EH (cell line): ENCODE measurements around the gene ZPR1.
"Not testable (repeated sequence)": the region's sequence is repeated elsewhere in the genome, so short reads cannot be mapped to it uniquely, and the experiment has no call there.

ENCODE experiments used
- DNase-seq: peaks from one replicate; pipeline ENCODE4 v3.0.0-alpha.2; 2015; ENCODE audit warnings: low read depth

ZPR1 gene

DNA sequence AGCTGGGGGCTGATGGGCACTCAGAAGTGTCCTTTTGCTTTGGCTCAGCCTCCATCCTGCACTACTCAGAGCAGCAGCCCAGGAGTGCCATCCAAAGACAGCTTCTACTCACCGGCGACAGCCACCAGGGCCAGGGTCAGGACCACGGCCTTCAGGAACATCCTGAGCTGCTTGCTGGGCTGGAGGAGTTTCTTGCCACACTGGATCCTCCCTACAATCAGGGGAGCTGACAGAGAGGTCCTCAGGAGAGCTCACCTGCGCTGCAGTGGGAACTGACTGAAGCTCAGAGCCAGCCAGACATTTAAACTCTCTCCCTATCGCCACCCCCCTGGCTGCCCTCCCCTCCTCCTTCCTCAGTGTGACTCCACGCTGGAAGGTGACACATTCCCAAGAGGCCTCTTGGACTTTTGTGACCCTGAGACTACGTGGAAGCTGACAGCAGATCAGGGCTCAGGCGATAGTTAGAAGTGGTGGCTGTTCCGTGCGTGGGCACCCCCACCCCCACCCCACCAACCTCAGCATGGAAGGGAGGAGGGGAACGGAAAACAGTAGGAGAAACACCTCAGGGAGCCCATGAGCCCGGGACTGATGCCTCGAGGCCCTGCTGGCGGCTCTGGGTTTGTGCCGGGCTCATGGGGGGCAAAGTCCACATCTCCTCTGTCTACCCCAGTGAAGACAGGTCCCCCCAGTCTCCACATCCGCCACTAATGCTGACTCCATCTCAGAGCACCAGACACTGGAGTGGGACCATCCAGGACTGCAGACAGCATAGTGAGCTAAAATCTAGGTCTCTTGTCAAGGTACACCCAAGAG is 35.4 kb upstream of the ZPR1 start, which contains the start of gene APOA4:
Gene APOA4, minus strand, starts transcription at position 274 of the 813 bp plus-strand sequence. Its CDS starts 113 bp downstream, at position 161.
- DNase-seq, result no peak

DNA sequence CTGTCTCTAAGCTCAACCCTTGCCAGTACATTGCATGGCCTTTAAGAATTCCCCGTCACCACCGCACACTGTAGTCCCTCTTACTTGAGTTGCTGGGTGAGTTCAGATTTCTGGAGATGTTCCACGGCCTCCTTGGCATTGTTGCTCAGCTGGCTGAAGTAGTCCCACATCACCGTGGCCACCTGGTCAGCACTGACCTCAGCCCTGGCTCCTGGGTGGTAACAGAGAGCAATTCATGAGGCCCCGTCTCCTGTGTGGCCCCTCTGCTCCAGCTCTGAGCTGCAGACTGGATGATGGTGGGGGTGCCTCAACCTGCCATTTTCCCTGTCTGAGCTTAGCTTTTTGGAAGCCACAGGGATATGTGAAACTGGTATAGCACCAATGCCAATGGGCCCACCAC is 34.8 kb upstream of the ZPR1 start:
- DNase-seq, result no peak

DNA sequence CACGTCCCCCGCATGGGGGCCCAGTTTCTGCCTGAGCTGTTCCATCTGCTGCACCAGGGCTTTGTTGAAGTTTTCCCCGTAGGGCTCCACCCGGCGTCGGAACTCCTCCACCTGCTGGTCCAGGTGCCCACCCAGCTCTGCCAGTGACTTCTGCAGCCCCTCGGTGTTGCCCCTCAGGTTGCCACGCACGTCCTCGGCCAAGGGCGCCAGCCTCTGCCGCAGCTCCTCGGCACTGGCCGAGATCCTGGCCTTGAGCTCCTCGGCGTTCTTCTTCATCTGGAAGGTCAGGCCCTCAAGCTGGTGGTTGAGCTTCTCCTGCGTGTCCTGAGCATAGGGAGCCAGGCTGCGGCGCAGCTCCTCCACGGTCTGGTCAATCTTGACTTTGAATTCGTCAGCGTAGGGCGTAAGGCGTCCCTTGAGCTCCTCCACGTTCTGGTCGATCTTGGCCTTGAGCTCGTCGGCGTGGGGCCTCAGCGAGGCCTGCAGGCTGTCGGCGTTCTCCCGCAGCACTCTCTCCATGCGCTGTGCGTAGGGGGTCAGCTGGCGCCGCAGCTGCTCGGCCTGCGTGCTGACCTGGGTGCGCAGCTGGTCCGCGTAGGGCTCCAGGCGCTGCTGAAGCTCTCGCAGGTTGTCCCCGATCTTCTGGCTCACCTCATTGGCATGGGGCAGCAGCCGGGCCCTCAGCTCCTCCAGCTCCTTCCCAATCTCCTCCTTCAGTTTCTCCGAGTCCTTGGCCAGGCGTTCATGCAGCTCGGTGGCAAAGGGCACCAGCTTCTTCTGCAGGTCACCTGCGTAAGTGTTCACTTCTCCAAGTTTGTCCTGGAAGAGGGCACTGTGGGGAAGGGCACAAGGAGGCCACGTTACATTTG is 33.5 kb upstream of the ZPR1 start:
- DNase-seq, result no peak

DNA sequence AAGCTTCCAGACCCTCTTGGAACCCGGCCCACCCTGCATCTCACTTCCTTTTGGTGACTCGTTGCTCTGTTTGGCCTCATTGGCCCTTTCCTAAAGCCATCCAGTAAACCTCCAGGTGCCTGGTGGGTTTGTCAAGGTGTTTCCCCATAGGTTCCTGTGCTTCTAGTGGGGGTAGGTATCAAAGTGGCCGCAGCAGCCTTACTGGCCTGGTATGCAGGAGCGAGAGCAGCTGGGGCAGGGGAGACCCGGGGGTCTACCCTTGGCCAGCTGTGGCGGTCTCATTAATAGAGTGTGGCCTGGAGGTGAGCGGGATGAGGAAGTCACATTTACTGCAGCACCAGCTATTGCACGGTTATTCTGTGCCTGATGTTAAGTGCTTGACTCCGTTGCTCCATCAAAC is 31.2 kb upstream of the ZPR1 start:
- DNase-seq, result no peak

DNA sequence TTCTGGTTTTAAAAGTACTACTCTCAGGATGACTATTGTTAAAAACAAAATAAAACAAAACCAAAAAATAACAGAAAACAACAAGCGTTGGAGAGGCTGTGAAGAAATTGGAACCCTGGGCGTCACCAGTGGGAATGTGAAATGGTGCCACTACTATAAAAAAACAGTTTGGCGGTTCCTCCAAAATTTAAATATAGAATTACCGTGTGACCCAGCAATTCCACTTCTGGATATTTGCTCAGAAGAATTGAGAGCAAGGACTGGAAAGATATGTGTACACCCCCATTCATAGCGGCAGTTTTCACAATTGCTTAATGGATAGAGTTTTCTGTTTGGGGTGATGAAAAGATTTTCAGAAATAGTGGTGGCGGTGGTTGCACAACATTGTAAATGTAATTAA is 26.7 kb upstream of the ZPR1 start:
- DNase-seq, result no peak

DNA sequence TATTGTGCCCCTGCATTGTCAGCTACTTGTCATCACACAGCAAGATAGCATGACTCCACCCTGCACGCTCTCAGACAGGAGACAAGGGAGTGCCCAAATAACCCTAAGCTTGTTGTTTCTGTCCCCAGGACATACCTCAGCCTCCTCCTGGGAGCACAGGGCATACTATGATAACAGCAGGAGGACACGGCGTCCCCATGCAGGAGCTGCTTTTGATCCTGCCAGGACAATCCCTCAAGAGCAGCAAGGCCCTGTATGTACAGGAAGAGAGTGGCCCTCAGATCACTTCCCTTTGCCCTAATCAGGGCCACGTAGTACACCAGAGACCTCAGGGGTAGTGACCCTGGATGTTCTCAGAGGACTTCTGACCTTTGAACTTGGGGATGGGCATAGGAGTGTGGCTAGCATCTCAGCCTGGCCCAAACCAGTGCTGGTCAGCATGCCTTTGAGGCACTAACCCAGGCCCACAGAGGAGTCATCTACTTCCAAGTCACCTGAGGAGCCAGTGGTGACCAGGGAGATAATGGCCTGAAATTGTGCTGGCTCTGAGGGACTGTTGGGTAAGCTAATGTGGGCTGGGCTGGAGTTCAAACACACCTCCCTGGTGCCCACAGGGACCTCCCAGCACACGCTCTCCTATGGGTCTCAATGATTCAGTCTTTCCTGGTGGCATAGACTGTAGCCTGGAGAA is 26.1 kb upstream of the ZPR1 start:
- no peak for DNase-seq

DNA sequence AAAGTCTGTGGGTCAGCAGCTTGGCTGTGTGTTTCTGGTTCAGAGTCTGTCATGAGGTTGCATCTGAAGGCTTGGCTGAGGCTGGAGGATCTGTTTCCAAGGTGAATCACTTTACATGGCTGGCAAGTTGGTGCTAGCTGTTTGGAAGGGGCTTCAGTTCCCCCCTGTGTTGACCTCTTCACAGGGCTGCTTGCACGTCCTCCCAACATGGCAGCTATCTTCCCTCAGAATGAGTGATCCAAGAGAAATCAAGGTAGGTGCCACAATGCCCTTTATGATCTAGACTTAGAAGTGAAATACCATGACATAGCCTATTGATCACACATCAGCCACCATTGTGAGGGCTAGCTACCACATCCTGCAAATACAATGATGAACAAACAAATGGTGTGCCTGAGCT is 25.3 kb upstream of the ZPR1 start:
- no peak for DNase-seq

DNA sequence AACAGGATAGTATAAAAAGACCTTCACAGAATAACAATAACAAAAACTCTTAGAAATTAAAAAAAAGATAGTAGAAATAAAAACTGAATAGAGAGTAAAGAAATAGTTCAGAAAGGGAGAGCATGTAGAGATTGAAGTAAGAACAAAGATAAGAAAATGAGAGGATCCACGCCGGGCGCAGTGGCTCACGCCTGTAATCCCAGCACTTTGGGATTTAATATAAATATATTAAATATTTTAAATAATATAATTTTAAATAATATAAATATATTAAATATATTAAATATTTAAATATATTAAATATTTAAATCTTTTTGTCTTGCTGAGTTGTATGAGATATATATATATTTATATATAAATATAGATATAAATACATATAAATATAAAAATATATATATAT is 24.3 kb upstream of the ZPR1 start:
- no peak for DNase-seq

DNA sequence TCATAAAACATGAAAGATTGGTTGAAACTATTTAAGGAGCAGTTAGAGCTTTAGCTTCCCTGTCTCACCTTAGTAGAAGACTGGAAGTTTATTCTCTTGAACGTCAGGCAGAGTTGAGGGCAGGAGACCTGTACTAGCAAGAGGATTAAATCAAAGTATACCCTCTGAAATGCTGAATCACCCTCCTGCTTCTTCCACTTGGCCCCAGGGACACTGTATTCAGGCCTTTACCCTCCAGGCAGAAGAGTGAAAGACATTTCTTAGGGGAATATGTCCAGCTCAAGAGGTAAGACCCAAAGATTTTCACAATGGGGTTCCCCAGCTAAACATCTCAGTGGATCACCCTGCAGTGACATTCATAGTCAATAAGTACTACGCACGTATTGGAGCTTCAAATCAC is 23.4 kb upstream of the ZPR1 start:
- no peak for DNase-seq

DNA sequence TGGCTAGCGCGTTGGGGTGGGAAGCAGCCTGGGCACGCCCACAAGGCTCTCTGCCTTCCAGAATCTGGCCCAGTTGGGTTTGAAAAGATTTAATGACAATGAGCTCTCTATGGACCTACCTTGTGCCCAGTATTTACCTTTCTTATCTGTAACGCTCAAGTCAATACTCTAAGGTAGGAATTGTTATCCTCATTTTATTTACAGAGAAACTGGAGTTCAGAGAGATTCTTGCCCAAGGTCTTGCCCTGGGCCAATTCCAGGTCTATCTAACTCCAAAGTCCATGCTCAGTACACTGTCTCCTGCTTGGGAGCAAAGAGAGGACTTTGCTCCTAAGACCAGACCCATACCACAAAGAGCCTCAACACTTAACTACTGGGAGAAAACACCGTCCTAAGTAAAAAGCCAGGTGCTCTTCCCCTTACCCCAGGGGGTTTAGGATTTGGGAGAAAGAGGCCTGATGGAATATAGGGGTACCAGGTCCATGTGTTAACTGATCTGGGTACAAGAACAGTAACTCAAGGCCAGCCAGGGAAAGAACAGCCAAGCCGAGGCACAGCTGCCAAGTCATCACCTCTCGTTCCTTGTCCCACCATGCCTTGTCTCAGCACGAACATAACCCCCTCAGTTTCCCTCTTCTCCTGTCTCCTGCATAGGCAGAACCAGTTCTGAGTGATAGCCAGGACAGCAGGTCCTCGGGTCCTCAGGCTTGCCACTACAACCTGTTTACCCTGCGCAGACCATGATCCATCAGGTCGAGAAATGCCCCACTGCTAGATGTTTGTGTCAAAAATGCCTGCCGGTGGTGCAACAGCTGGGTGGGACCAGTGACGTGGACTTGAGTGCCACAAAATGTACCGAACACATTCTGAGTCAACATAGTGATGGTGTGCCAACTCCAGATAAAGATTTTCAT is 20.7 kb upstream of the ZPR1 start:
- peak; percentile 30 for DNase-seq

DNA sequence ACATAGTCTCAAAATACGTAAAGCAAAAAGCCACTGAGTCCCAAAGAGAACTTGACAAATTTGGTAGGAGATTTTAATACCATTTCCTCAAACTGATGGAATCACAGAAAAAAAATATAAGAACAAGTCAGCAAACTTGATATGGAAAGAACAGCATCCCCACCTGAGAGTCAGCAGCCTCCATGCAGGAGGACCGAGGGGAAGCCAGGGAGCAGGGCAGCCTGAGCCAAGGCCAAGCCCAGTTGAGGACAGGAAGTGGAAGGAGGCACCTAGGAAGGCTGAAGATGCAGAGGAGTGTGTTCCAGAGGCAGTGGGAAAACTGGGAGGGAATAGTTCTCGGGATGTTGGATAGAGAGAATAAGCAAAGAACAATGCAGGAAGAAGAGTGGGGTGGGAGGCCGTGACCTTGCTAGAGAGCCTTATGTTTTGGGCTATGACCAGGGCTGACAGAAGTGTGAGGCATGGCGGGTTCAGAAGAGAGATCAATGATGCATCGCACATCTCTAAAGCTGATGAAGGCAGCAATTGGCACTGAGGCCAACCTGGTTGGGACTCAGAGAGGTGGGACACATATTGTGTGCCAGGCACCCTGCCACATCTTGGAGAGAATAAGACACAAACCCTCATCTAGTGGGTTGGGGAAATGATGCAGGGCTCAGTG is 19.9 kb upstream of the ZPR1 start:
- no peak for DNase-seq

DNA sequence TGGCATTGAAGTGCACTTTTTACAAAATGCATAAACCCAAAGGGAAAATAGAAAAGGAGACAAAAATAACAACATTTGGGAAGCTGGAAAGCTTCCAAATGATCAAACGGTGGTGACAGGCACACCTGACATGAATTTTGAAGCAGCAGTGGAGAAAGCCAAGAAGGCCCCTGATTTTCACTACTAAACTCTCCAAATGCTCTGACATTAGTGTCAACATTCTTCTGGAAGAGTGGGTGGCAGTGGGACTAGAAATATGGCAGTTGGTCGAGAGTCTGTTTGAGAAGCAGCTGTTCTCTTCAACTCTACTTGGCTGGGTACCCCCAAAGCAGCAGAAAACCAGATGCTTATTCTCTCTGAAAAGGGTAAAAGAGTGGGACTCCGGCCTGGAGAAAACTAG is 16.2 kb upstream of the ZPR1 start:
- no peak for DNase-seq

DNA sequence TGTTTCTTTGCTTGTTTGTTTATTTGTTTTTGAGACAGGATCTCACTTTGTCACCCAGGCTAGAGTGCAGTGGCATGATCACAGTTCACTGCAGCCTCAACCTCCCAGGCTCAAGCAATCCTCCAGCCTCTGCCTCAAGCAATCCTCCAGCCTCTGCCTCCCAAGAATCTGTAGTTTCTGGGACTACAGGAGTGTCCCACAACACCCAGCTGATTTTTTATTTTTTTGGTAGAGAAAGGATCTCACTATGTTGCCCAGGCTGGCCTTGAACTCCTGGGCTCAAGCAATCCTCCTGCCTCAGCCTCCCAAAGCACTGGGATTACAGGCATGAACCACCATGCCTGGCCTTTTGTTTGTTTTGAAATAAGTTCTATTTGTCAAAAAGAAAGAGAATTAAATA is 13.8 kb upstream of the ZPR1 start:
- DNase-seq, result not testable (repeated sequence)

DNA sequence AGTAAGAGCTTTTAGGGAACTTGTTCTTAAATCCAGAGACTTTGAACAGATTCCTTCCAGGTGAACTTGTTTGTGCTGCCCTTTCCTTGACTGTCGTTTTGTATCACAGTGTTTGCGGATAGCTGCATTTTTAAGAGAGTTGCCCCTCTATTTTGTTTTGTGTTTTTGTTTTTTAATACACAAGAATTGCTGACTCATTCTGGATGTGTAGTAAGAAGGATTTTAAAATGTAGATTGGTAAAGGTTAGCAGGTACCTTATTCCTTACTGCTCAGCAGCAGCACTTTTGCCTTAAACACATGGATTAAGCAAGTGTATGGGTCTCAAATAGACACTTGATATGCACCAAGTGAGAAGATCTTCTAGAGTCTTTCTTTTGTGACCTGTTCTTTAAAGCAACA is 12.8 kb upstream of the ZPR1 start:
- no peak for DNase-seq

DNA sequence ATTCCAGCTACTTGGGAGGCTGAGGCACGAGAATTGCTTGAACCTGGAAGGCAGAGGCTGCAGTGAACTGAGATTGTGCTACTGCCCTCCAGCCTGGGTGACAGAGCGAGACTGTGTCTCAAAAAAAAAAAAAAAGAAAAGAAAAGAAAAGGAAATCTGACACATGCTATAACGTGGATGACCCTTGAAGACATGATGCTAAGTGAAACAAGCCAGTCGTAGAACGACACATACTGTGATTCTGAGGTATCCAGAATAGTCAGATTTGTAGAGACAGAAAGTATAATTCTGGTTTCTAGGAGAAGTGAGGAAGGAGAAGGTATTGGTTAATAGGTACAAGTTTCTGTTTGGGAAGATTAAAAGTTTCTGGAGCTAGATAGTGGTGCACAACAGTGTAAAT is 10.5 kb upstream of the ZPR1 start:
- DNase-seq, result no peak

DNA sequence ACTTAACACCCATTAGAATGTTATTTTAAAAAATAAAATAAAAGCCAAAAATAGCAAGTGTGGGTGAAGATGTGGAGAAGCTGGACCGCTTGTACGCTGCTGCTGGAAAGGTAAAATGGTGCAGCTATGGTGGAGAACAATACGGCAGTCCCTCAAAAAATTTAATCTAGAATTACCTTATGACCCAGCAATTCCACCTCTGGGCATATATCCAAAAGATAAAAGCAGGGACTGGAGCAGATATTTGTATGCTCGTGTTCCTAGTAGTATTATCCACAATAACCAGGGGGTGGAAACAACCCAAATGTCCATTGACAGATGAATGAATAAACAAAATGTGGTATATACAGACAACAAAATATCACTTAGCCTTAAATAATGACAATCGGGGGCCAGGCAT is 10.0 kb upstream of the ZPR1 start:
- DNase-seq, result no peak

DNA sequence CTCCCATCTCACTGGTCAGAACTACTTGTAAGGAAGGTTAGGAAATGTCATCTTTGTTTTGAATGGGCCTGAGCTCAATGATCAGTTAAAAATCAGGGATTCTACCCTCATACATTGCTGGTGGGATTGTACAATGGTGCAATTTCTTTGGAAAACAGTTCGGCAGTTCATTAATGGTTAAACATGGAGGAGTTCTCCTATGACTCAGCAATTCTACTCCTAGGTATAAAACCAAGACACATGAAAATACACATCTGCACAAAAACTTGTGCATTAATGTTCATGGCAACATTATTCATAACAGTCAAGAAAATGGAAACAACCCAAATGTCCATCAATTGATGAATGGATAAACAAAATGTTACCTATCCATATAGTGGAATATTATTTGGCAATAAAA is 8.7 kb upstream of the ZPR1 start:
- DNase-seq, result no peak

DNA sequence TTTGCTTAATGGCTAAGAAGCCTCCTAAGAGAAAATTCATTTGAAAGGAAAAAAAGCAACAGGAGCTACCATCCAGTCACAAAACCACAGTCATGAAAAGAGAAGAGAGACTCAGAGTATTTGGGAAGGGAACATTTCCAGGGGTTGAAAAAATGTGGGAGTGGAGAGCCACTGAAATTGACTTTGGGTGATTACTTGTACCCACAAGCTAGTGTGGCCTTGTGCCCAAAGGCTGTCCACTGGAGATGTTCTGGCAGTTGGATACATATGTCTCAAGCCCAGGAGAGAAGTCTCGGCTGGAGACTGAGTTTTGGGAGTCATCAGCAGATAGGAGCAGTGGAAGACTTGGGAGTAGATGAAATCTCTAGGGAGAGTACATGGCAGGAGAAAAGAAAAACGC is 7.0 kb upstream of the ZPR1 start:
- DNase-seq, result no peak

DNA sequence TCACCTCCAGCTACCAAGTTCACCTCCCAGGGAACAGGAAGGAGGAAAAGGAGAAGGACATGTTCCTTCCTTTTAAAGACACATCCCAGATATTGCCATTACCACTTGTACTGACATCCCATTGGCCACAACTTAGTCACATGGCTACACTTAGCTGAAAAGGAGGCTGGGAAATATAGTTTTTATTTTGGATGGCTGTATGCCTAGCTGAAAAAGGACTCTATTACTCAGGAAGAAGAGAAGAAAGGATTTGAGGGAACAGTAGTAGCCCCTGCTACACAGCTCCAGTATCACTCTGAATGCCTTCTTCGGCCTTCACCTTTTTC is 5.9 kb upstream of the ZPR1 start:
- peak; percentile 35 for DNase-seq

DNA sequence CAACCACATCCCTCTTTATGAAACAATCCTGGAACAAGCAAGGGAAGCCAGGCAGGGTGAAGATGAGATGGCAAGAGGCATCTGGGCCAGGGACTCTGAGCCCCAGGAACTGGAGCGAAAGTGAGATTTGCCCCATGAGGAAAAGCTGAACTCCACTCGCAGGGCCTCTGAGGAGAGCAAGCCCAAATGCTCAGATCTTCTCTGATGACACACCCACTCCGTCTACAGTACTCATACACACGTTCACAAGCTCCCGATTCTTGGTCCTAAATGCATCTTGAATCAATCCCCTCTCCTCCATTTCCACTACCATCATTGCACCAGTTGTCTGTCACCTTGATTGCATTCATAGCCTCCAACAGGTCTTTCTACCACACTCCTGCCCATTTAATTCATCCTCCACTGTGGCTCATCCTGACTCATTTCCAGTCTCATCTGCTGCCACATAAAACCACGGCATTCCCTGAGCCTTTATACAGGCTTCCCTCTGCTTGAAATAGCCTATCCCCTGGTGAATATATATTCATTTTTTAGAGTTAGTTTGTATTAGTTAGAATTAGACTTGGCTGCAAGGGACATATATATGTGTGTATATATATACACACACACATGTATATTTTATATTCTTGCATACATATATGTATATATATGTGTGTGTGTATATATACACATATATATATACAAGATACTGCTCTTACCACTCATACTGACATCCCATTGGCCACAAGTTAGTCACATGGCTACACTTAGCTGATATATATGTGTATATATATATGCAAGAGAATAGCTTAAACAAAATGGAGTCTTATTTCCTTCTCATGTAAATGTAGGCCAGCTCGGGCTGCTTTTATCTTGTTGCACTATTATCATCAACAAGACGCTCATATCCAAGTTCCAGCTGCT is 5.3 kb upstream of the ZPR1 start:
- peak; percentile 78 for DNase-seq
